Measurements from ENCODE around the gene RIBC2.
"Not testable (repeated sequence)": the region's sequence is repeated elsewhere in the genome, so short reads cannot be mapped to it uniquely, and the experiment has no call there.

RIBC2 gene

GRCh38 chr22:45413368-45414211 lies at the start of gene RIBC2, which contains the start of gene SMC1B:
TSS of gene RIBC2 (plus strand) at chr22:45413693. CDS start at chr22:45413887, 194 bp downstream.
TSS of gene SMC1B (minus strand) at chr22:45413599. CDS start at chr22:45413567, 32 bp downstream.
- DNase-seq, result peak; percentile 56 to 80

- no peak for DNase-seq
Measured at GRCh38 chr22:45366713-45367112, 46.8 kb upstream of the RIBC2 start.

DNA sequence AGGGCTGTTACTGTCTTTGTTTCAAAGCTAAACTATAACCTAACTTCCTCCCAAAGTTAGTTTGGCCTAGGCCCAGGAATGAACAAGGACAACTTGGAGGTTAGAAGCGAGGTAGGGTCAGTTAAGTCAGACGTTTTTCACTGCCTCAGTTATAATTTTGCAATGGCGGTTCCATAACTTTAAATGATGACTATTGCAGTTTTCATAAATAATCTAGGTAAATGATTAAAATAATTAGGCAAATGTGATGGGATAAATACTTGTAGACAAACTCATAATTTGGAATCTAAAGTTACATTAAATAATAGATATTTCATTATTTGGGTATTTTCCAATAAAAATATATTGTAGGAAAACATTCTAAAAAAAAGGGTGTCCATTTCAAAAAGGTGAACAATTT lies 39.9 kb upstream of the RIBC2 start:
- not testable (repeated sequence) for DNase-seq

GRCh38 chr22:45376009-45376408 lies 37.5 kb upstream of the RIBC2 start:
- no peak for DNase-seq

- peak; percentile 82 to 83 for DNase-seq
Measured at GRCh38 chr22:45376703-45377102, 36.8 kb upstream of the RIBC2 start.

DNA sequence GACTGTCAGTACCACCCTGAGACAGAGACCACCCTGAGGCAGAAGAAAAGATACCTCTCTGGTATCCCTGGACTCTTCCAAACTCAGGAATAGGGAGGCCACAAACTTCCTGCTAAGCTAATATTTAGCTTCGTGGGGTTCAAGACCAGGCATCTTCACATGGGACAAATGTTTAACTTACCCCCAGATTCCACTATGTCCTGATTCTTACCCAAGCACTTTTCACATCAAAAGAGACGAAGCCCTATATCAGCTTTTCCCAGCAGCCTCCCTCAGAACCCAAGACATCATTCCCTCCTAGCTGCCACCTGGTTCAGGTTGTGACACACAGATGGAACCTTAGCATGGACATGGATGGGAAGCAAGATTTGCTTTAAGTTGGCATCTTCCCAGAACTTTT lies 32.1 kb upstream of the RIBC2 start:
- DNase-seq, result no peak

- no peak for DNase-seq
Measured at GRCh38 chr22:45389546-45389945, 23.9 kb upstream of the RIBC2 start.

GRCh38 chr22:45397806-45398205 lies 15.7 kb upstream of the RIBC2 start:
- DNase-seq, result no peak

DNA sequence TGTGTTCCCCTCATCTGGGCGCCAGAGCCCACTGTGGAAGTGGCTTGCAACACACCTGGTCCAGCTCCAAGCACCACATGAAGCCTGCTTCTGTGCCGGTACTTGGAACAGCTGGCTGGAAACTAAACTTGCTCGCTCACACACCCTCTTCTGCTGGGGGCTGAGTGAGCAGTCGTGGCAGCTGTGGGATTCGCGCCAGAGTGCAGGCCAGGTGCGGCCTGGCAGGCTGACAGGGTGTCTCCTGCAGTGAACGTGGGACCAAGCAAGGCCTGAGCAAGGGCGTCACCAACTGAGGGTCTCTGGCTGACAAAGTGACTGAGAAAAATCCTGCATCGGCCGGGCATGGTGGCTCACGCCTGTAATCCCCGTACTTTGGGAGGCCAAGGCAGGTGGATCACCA lies 15.3 kb upstream of the RIBC2 start:
- no peak for DNase-seq

DNA sequence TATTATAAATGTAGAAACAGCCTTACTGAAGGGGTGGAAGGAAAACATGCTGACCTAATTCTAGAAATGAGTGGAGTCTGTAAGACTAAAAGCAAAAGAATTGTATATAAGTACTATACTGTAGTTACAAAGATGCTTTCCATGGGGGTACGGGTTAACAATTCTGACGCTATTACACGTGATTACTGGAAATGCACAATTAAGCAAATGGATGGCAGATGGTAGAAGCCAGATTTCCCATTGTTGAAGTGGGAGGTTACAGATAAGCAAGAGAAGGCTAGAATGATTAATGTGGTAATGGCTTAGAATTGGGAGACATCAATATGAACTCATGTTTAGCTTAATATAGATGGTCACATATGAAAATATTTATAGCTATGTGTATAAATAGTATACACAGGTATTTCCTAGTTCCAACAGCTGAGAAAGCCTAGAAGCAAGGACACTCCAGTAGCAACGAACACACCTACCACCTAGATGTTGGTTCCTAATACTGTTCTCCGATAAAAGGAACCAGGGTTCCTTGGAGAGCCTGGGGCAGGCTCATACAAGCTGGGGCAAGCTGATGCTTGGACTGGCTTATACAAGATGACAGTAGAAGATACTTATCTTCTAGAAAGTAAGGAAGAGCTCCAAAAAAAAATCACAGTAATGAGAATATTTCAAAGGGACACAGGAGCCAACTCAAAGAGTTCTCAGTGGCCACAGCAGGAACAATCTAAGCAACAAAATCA lies 13.6 kb upstream of the RIBC2 start:
- DNase-seq, result no peak

GRCh38 chr22:45402466-45402985 lies 11.0 kb upstream of the RIBC2 start:
- DNase-seq, result no peak

DNA sequence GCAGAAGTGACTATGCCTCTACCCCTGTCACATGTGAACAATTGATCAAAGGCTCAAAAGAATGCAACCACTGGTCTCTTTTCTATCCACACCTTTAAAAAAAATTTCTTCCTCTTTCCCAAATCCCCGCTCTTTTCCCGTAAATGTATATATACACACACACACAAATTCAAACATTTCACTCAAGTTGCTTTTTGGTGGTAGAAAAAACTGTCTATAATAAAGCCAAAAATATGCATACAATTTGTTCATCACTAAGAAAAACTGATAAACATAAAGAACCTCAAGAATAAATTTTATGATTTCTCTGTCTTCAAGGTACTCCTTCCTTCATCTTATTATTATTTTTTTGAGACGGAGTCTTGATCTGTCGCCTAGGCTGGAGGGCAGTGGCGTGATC lies 5.7 kb upstream of the RIBC2 start:
- DNase-seq, result no peak

DNA sequence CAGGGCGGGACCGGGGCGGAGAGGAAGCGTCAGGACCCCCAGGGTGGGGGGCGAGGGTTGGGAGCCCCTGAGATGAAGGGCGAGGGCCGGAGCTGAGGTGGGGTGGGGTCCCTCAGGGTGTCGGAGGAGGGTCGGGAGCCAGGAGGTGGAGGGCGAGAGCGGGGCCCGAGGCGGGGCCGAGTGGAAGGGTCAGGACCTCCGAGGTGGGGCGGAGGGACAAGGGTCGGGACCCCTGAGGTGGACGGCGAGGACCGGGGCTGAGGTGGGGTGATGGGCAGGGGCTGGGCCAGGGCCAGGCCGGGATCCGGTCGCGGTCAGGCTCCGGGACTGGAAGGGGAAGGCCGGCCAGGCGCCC lies 503 bp upstream of the RIBC2 start:
- DNase-seq, result no peak

DNA sequence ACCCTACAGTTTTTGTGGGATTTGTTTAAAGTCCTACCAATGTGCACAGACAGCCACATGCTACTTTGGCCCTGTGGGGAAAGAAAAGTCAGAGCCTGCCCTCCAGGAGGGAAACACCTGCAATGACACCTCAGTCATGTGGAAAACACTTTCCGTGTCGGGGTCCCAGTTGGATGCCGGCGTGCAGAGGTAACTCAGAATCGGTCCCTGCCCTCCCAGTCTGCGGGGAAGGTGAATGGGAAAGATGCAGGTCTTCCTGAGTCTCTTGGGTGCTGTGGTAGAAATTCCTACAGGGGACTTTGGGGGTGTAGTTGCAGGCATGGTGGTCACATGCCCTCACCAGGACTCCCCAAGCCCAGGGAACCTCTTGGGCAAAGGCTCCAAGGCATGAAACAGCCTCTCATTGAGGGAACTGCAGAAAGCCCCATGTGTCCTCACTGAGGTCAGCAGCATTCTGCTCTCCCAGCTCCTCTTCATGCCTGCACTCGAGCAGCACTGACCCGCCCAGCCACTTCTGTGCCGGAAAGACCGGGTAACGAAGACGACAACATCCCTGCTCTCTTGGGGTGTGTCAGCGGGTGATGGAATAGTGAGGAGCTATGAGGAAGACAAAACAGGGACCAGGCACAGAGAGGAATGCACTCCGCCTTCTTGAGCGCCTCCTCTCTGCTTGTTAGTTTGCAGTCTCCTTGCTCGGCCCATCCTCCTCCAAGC lies 4.7 kb downstream of the RIBC2 start:
- no peak for DNase-seq

- DNase-seq, result no peak
Measured at GRCh38 chr22:45418770-45419138, 5.3 kb downstream of the RIBC2 start.

- no peak for DNase-seq
Measured at GRCh38 chr22:45420011-45420410, 6.5 kb downstream of the RIBC2 start.

DNA sequence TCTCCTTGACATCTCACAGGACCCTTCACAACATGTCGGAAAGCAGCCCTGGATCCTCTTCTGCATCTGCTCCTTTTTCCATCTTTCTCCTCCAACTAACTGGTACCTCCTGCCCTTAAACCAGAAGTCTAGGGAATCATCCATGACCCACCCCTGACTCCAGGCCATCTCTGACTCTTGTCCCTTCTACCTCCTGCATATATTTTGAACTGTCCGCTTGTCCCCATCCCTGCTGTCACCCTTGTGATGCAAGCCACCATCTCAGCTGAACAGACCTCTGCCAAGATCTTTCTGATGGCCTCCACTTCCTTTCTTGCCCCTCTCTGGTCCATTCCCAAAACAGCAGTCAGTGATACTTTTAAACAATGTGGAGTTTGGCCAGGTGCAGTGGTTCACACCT lies 7.0 kb downstream of the RIBC2 start:
- no peak for DNase-seq

- DNase-seq, result peak; percentile 57 to 61
Measured at GRCh38 chr22:45421349-45422055, 8.0 kb downstream of the RIBC2 start.

GRCh38 chr22:45422237-45422983 lies 8.9 kb downstream of the RIBC2 start:
- no peak for DNase-seq

DNA sequence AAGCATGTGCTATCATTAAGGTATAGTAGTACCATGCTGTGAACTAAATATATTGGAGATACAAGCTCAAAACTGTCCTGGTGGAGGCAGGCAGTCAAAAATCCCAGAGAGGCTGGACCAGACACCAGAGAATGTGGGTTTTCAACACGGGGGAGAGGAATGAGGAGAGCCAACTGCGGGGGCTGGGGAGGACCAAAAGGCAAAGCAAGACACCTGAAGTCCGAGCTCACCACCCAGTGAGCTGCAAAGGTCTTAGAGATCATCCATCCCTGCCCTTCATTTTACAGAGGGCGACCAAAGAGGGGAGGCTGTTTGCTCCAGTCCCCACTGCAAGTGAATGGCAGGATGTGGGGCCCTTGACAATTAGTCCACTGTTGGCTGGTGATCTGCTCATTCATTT lies 10.0 kb downstream of the RIBC2 start:
- DNase-seq, result no peak

- DNase-seq, result peak; percentile 81 to 88
Measured at GRCh38 chr22:45424241-45424731, 10.8 kb downstream of the RIBC2 start.

- peak; percentile 39 to 57 for DNase-seq
Measured at GRCh38 chr22:45425101-45425500, 11.6 kb downstream of the RIBC2 start.
